Thyroid gland (tissue), 4 donors: ENCODE data around the gene HRG.

Source experiments
- CTCF ChIP-seq, 6 experiments: fragments of 200-600 bp in 3 of 6; fragments of 450-650 bp in 3 of 6; sonication (generic) in 3 of 6; IDR thresholded peaks; one replicate each; pipeline ENCODE4 v1.5.1; 2016 to 2019; ENCODE audit warnings: antibody characterized with exemption in 6 of 6, mild to moderate bottlenecking in 2 of 6, inconsistent platforms in 1 of 6, moderate library complexity in 1 of 6
- POLR2A ChIP-seq, 2 donors: fragments of 450-650 bp; IDR thresholded peaks; one replicate each; pipeline ENCODE4 v1.6.1; 2017; ENCODE audit warnings: antibody characterized with exemption in 2 of 2, mild to moderate bottlenecking in 2 of 2, moderate library complexity in 1 of 2

- TF ChIP-seq CTCF (IDR thresholded peaks at IDR 0.05) (no peak), POLR2A (IDR thresholded peaks at IDR 0.05) (no peak)
Observed at GRCh38 chr3:186653080-186653707, 12.6 kb upstream of the HRG start.
